H1 (cell line): Measurements from ENCODE around the gene SGK1. TPM values are rescaled to one million over a fixed set of nuclear protein-coding genes. Genes with fewer than 3 reads are reported as not detected.

Source experiments
- CTCF ChIA-PET: fragments of 300-600 bp; sonication (Branson Sonifier 250); formaldehyde crosslinking; loops from one replicate; lab custom pipeline; 2021; ENCODE audit not compliant: partially characterized antibody; lab: Charles Lee
- POLR2A ChIA-PET: fragments of 300-600 bp; sonication (Branson Sonifier 250); formaldehyde crosslinking; loops from one replicate; lab custom pipeline; 2021; ENCODE audit warnings: inconsistent platforms; ENCODE audit not compliant: partially characterized antibody; lab: Charles Lee
- DNase-seq, 2 experiments: peaks; one replicate each; pipeline versions ENCODE4 v3.0.0 to v3.0.0-alpha.2; 2010 to 2022; ENCODE audit warnings: low spot score in 2 of 2, low read depth in 1 of 2, mixed read lengths in 1 of 2
- FAIRE-seq: peaks from 2 replicates; lab custom pipeline; 2011; peaks lifted over from hg19 to GRCh38; lab: Jason Lieb, UNC
- H2AFZ ChIP-seq: 2 replicates; pipeline ENCODE4 v1.8.1; 2012; ENCODE audit warnings: low read length, inconsistent platforms
- H2AK5ac ChIP-seq: 2 replicates; pipeline ENCODE4 v1.6.1; 2013; ENCODE audit warnings: low read depth, low read length
- H2BK120ac ChIP-seq: replicated peaks from 2 replicates; pipeline ENCODE3; 2013; ENCODE audit warnings: low read depth, low read length, inconsistent platforms
- H2BK12ac ChIP-seq: 2 replicates; pipeline ENCODE4 v1.6.1; 2013; ENCODE audit warnings: low read depth, low read length
- H2BK15ac ChIP-seq: 2 replicates; pipeline ENCODE4 v1.6.1; 2013; ENCODE audit warnings: low read length
- H2BK20ac ChIP-seq: 2 replicates; pipeline ENCODE4 v1.6.1; 2013; ENCODE audit warnings: low read length
- H2BK5ac ChIP-seq: 2 replicates; pipeline ENCODE4 v1.6.1; 2013; ENCODE audit warnings: low read depth, low read length
- H3K14ac ChIP-seq: 2 replicates; pipeline ENCODE4 v1.6.1; 2013; ENCODE audit warnings: inconsistent platforms; ENCODE audit not compliant: insufficient read length
- H3K18ac ChIP-seq: 2 replicates; pipeline ENCODE4 v1.6.1; 2013; ENCODE audit warnings: low read length; ENCODE audit errors: extremely low read depth
- H3K23ac ChIP-seq: 2 replicates; pipeline ENCODE4 v1.6.1; 2013; ENCODE audit warnings: inconsistent platforms; ENCODE audit not compliant: insufficient read length
- H3K23me2 ChIP-seq: 2 replicates; pipeline ENCODE4 v1.6.1; 2013; ENCODE audit warnings: low read depth, low read length
- H3K27ac ChIP-seq: 2 replicates; pipeline ENCODE4 v1.6.1; 2011; ENCODE audit warnings: low read depth, low read length, inconsistent platforms
- H3K27me3 ChIP-seq, 4 experiments: replicated peaks in 1 of 4; 1 replicate in 1 of 4; 2 replicates in 3 of 4; pipeline versions ENCODE4 v1.6.1 to v1.8.1; 2011 to 2013; ENCODE audit warnings: low read length in 3 of 4, mild to moderate bottlenecking in 3 of 4, inconsistent platforms in 2 of 4, mixed read lengths in 2 of 4, moderate library complexity in 1 of 4; ENCODE audit not compliant: control insufficient read depth in 3 of 4, insufficient read depth in 3 of 4; ENCODE audit errors: extremely low read depth in 1 of 4
- H3K36me3 ChIP-seq, 4 experiments: 2 replicates each; pipeline versions ENCODE4 v1.6.1 to v1.8.1; 2011 to 2013; ENCODE audit warnings: mild to moderate bottlenecking in 4 of 4, low read length in 3 of 4, moderate library complexity in 2 of 4, control low read depth in 1 of 4, inconsistent platforms in 1 of 4; ENCODE audit not compliant: insufficient read depth in 4 of 4, control insufficient read depth in 2 of 4
- H3K4ac ChIP-seq: replicated peaks from 2 replicates; pipeline ENCODE3; 2013; ENCODE audit warnings: low read length, low read depth, mixed read lengths, inconsistent platforms; ENCODE audit not compliant: insufficient read length
- H3K4me1 ChIP-seq, 4 experiments: replicated peaks in 1 of 4; 1 replicate in 1 of 4; 2 replicates in 3 of 4; pipeline versions ENCODE4 v1.6.1 to v1.8.1; 2011 to 2013; ENCODE audit warnings: low read length in 3 of 4, inconsistent platforms in 2 of 4, mixed read lengths in 1 of 4; ENCODE audit not compliant: insufficient read depth in 4 of 4, control insufficient read depth in 3 of 4
- H3K4me2 ChIP-seq, 2 experiments: 2 replicates each; pipeline versions ENCODE4 v1.6.1 to v1.8.1; 2011 to 2013; ENCODE audit warnings: low read depth in 2 of 2, low read length in 2 of 2, control low read depth in 1 of 2, inconsistent platforms in 1 of 2, mild to moderate bottlenecking in 1 of 2; ENCODE audit not compliant: insufficient read depth in 1 of 2
- H3K4me3 ChIP-seq, 4 experiments: fragments of 200-600, 300-600 bp in 1 of 4; sonication (generic), shearing (Covaris generic), sonication (Bioruptor Twin) in 1 of 4; 2 replicates each; pipeline versions ENCODE4 v1.5.1 to v1.8.1; 2011 to 2016; ENCODE audit warnings: low read length in 4 of 4, low read depth in 3 of 4, control low read depth in 2 of 4, inconsistent platforms in 2 of 4, mild to moderate bottlenecking in 2 of 4, mixed read lengths in 1 of 4, moderate library complexity in 1 of 4; ENCODE audit not compliant: insufficient read depth in 2 of 4; ENCODE audit errors: extremely low read depth in 1 of 4
- H3K56ac ChIP-seq: replicated peaks from 2 replicates; pipeline ENCODE3; 2013; ENCODE audit warnings: low read depth, mild to moderate bottlenecking, mixed read lengths, low read length, inconsistent platforms; ENCODE audit not compliant: insufficient read length
- H3K79me1 ChIP-seq: 2 replicates; pipeline ENCODE4 v1.6.1; 2013; ENCODE audit warnings: low read depth, low read length, control low read depth
- H3K79me2 ChIP-seq, 2 experiments: 2 replicates each; pipeline versions ENCODE4 v1.6.1 to v1.8.1; 2012 to 2013; ENCODE audit warnings: low read length in 2 of 2, mild to moderate bottlenecking in 2 of 2, inconsistent platforms in 1 of 2; ENCODE audit not compliant: insufficient read depth in 2 of 2, control insufficient read depth in 1 of 2
- H3K9ac ChIP-seq, 4 experiments: replicated peaks in 1 of 4; 1 replicate in 1 of 4; 2 replicates in 3 of 4; pipeline versions ENCODE4 v1.6.1 to v1.8.1; 2011 to 2013; ENCODE audit warnings: low read depth in 3 of 4, low read length in 3 of 4, control low read depth in 2 of 4, mild to moderate bottlenecking in 2 of 4, moderate library complexity in 2 of 4, inconsistent platforms in 1 of 4; ENCODE audit errors: extremely low read depth in 1 of 4
- H3K9me3 ChIP-seq, 2 experiments: 2 replicates each; pipeline versions ENCODE4 v1.6.1 to v1.8.1; 2012 to 2013; ENCODE audit warnings: mild to moderate bottlenecking in 2 of 2, moderate library complexity in 2 of 2, control low read depth in 1 of 2, inconsistent platforms in 1 of 2, low read depth in 1 of 2, low read length in 1 of 2, mixed read lengths in 1 of 2; ENCODE audit not compliant: insufficient read depth in 2 of 2
- H4K20me1 ChIP-seq, 2 experiments: replicated peaks in 1 of 2; 2 replicates each; pipeline versions ENCODE3 to v1.8.1; 2011 to 2013; ENCODE audit warnings: inconsistent platforms in 2 of 2, low read length in 2 of 2, mild to moderate bottlenecking in 1 of 2; ENCODE audit not compliant: insufficient read depth in 2 of 2, control insufficient read depth in 1 of 2
- H4K5ac ChIP-seq: 2 replicates; pipeline ENCODE4 v1.6.1; 2013; ENCODE audit warnings: low read length, low read depth, mixed read lengths, inconsistent platforms; ENCODE audit not compliant: insufficient read length
- H4K8ac ChIP-seq: 2 replicates; pipeline ENCODE4 v1.8.0; 2013; ENCODE audit warnings: mild to moderate bottlenecking, moderate library complexity, low read length, inconsistent platforms; ENCODE audit not compliant: insufficient read depth; ENCODE audit errors: extremely low read depth
- H4K91ac ChIP-seq: replicated peaks from 2 replicates; pipeline ENCODE3; 2013; ENCODE audit warnings: low read length, mixed read lengths, inconsistent platforms; ENCODE audit not compliant: insufficient read length
- BRCA1 ChIP-seq: IDR thresholded peaks from 2 replicates; pipeline ENCODE4 v1.6.1; 2012; ENCODE audit warnings: low read depth, low read length, improper control_type of control experiment
- CBX5 ChIP-seq: fragments of 300-800, 300-1000 bp; sonication (generic); IDR thresholded peaks from 2 replicates; pipeline ENCODE4 v1.7.1; 2016; ENCODE audit warnings: antibody characterized with exemption, low read length, low read depth
- CHD1 ChIP-seq: IDR thresholded peaks from 2 replicates; pipeline ENCODE4 v1.6.1; 2012; ENCODE audit warnings: low read depth, low read length, improper control_type of control experiment
- CTBP2 ChIP-seq: IDR thresholded peaks from 2 replicates; pipeline ENCODE4 v1.7.0; 2011; ENCODE audit warnings: borderline replicate concordance, mild to moderate bottlenecking, moderate library complexity, mixed read lengths, low read length; ENCODE audit not compliant: insufficient read depth, insufficient read length
- GABPA ChIP-seq: IDR thresholded peaks from 2 replicates; pipeline ENCODE4 v1.6.1; 2011; ENCODE audit warnings: mild to moderate bottlenecking, low read length, moderate library complexity, borderline replicate concordance; ENCODE audit not compliant: insufficient read depth
- JUND ChIP-seq: IDR thresholded peaks from 2 replicates; pipeline ENCODE4 v1.6.1; 2011; ENCODE audit warnings: mild to moderate bottlenecking, improper control_type of control experiment, low read length
- NANOG ChIP-seq: IDR thresholded peaks from 2 replicates; pipeline ENCODE4 v1.6.1; 2011; ENCODE audit warnings: low read length, low read depth, mild to moderate bottlenecking, inconsistent platforms; ENCODE audit not compliant: insufficient read depth, poor library complexity, severe bottlenecking
- NRF1 ChIP-seq: IDR thresholded peaks from 2 replicates; pipeline ENCODE4 v1.6.1; 2011; ENCODE audit warnings: mild to moderate bottlenecking, low read depth, low read length, improper control_type of control experiment
- PHF8 ChIP-seq: fragments of 200-600 bp; sonication (generic); conservative IDR thresholded peaks from 2 replicates; pipeline ENCODE4 v1.7.1; 2012; ENCODE audit warnings: low read depth, mild to moderate bottlenecking, inconsistent platforms, low read length, moderate library complexity
- RNF2 ChIP-seq: fragments of 200-900, 300-1000 bp; sonication (generic); IDR thresholded peaks from 2 replicates; pipeline ENCODE4 v1.7.1; 2016; ENCODE audit warnings: borderline replicate concordance, low read depth, mild to moderate bottlenecking, antibody characterized with exemption, low read length; ENCODE audit not compliant: poor library complexity, severe bottlenecking; ENCODE audit errors: missing control alignments
- SIX5 ChIP-seq: IDR thresholded peaks from 2 replicates; pipeline ENCODE4 v1.6.1; 2011; ENCODE audit warnings: mild to moderate bottlenecking, low read depth, low read length
- ZNF274 ChIP-seq: IDR thresholded peaks from 2 replicates; pipeline ENCODE4 v1.7.0; 2012; ENCODE audit warnings: low read length, borderline replicate concordance; ENCODE audit errors: extremely low read depth
- WGBS, 2 experiments: shearing (Covaris generic) in 1 of 2; methylation state at CpG; one replicate each; pipeline versions ENCODE4 v1.1.6 to v1.1.7; 2013 to 2015; ENCODE audit warnings: low lambda C conversion rate in 2 of 2, mixed read lengths in 2 of 2, inconsistent platforms in 1 of 2, low coverage in 1 of 2, missing lambda C conversion rate in 1 of 2; ENCODE audit not compliant: insufficient replicate concordance in 2 of 2, insufficient coverage in 1 of 2, insufficient read length in 1 of 2; ENCODE audit errors: extremely low coverage in 1 of 2, missing lambda C conversion rate in 1 of 2; 5-methylcytosine and 5-hydroxymethylcytosine counted together
- polyA plus RNA-seq, 7 experiments: library from polyadenylated mRNA; depleted of rRNA in 3 of 7; stranded (reverse) in 5 of 7; unstranded in 2 of 7; fragments of >200 nt in 5 of 7; fragments of 200-250 nt in 2 of 7; gene quantifications; 1 replicate in 5 of 7; 2 replicates in 1 of 7; 4 replicates in 1 of 7; pipeline versions ENCODE4 v1.2.1 to v1.2.3, GENCODE V29; 2011 to 2013; ENCODE audit warnings: missing spikeins in 2 of 7, mixed read lengths in 2 of 7
- total RNA-seq: library from RNA; stranded (reverse); fragmentation: NEBNext Ultra II Directional; extraction: Animal tissue kit (Norgen Biotek cat#: 25700); gene quantifications from 2 replicates; pipeline ENCODE4 v1.2.1, GENCODE V29; 2021

SGK1 gene
- total and polyA plus RNA-seq, 2 of the 8 experiments (the other 6 are each of a cell fraction or from before 2014, with no cell fraction given), result 14.5 to 18.4 TPM

- Histone ChIP-seq H4K5ac (no peak overlapping the region), H2AK5ac (no peak overlapping the region), H3K27ac (no peak overlapping the region), H3K18ac (no peak overlapping the region), H3K4me2 (no peak overlapping the region), H4K20me1 (no peaks in the 10 kb centered on the region), H3K36me3 (no peaks in the 10 kb centered on the region), H2BK20ac (no peak overlapping the region), H2BK15ac (no peak overlapping the region), H3K4me3 (no peak overlapping the region), H3K56ac (no peak overlapping the region), H2BK12ac (no peak overlapping the region), H3K79me1 (no peaks in the 10 kb centered on the region), H2AFZ (no peak overlapping the region), H3K27me3 (no peaks in the 10 kb centered on the region), H3K23ac (no peak overlapping the region), H3K79me2 (no peaks in the 10 kb centered on the region), H3K9ac (no peak overlapping the region), H3K4me1 (no peaks in the 10 kb centered on the region), H3K14ac (no peak overlapping the region), H4K91ac (no peak overlapping the region), H2BK120ac (no peak overlapping the region), H3K9me3 (no peaks in the 10 kb centered on the region), H2BK5ac (no peak overlapping the region), H4K8ac (no peak overlapping the region), H3K4ac (no peak overlapping the region), H3K23me2 (no peaks in the 10 kb centered on the region; the same call in 1 of the 2 replicates)
- WGBS, 2 experiments, result 89% methylated on average over 5 of the region's 5 CpGs; no CpG with 5 or more reads in 1 of the 2 experiments
- TF ChIP-seq CHD1 (no peak), CBX5 (no peak), ZNF274 (no peak), NRF1 (no peak), SIX5 (no peak), RNF2 (no peak), BRCA1 (no peak), PHF8 (no peak), JUND (no peak), CTBP2 (no peak), NANOG (no peak), GABPA (no peak)
- POLR2A ChIA-PET, result no interaction called here
- DNase-seq, result no peak
- FAIRE-seq, result no peak
- CTCF ChIA-PET, result no interaction called here
Observed at GRCh38 chr6:134216301-134217010, 101.5 kb downstream of the SGK1 start.
